ENCODE data around the gene ACIN1. TPM values are rescaled to one million over a fixed set of nuclear protein-coding genes. Genes with fewer than 3 reads are reported as not detected.

Gene ACIN1
- total RNA-seq, 2 experiments from 2014 or later = 212 to 214 TPM

- POLR2A ChIA-PET = interaction anchor here (1.3 kb wide), 1 partner anchor 25 kb away, joined by 4 read pairs; the partner anchor contains the start of gene PSMB5
- H3K4me1 Mint-ChIP-seq = peaks cover 34% of the 10 kb centered on the region
Measured at GRCh38 chr14:23009483-23009938, 85.4 kb downstream of the ACIN1 start.

GRCh38 chr14:23008831-23009230 lies 86.1 kb downstream of the ACIN1 start:
- H3K27ac Mint-ChIP-seq = peak overlapping the region; percentile 73
- no peaks in the 10 kb centered on the region for H3K36me3 Mint-ChIP-seq
- H3K4me3 Mint-ChIP-seq = peak overlapping the region; percentile 95
- H3K4me1 Mint-ChIP-seq = peaks cover 34% of the 10 kb centered on the region
- H3K9me3 Mint-ChIP-seq = no peaks in the 10 kb centered on the region
- POLR2A ChIA-PET = interaction anchor here (1.1 to 1.3 kb wide), 2 partner anchors 14 to 26 kb away, joined by 3 to 4 read pairs; partner anchors contain the start of gene PSMB5
- no peak for DNase-seq
- H3K27me3 Mint-ChIP-seq = no peaks in the 10 kb centered on the region
- no peak for ATAC-seq (ENCODE audit: low read depth)

More at GRCh38 chr14:23009483-23009938, 85.4 kb downstream of the ACIN1 start:
- Mint-ChIP-seq H3K36me3 (no peaks in the 10 kb centered on the region), H3K4me3 (peak overlapping the region; percentile 95), H3K9me3 (no peaks in the 10 kb centered on the region), H3K27me3 (no peaks in the 10 kb centered on the region), H3K27ac (peak overlapping the region; percentile 89)
- no peak for ATAC-seq (ENCODE audit: low read depth)
- DNase-seq = no peak

Other genes with a start within 250 kb of the ACIN1 start
- gene LRP10, start 223.4 kb downstream of the ACIN1 start, total RNA-seq = 10 to 100 TPM; 59.9 to 63.1 TPM
- gene REM2, start 211.9 kb downstream of the ACIN1 start, total RNA-seq = 1 to 10 TPM; 1.2 TPM
- 10 to 100 TPM; 91.7 to 98.0 TPM for gene RBM23, start 176.0 kb downstream of the ACIN1 start, total RNA-seq
- gene PRMT5, start 165.8 kb downstream of the ACIN1 start, total RNA-seq = 10 to 100 TPM; 35.7 to 40.1 TPM
- gene HAUS4, start 138.0 kb downstream of the ACIN1 start, total RNA-seq = 10 to 100 TPM; 60.5 to 62.6 TPM
- 1 to 10 TPM in 1 of 2 experiments, under 1 TPM in 1; 0.97 to 1.3 TPM for gene AJUBA, start 112.6 kb downstream of the ACIN1 start, total RNA-seq
- 10 to 100 TPM; 11.4 to 11.6 TPM for gene C14orf93, start 85.0 kb downstream of the ACIN1 start, total RNA-seq
- 10 to 100 TPM; 49.0 to 54.5 TPM for gene PSMB5, start 60.2 kb downstream of the ACIN1 start, total RNA-seq
- not detected for gene PSMB11, start 52.9 kb downstream of the ACIN1 start, total RNA-seq
- gene CDH24, start 37.6 kb downstream of the ACIN1 start, total RNA-seq = 1 to 10 TPM; 2.3 to 2.4 TPM
- 10 to 100 TPM; 46.6 to 47.4 TPM for gene C14orf119, start 369 bp upstream of the ACIN1 start, total RNA-seq
- gene CIROP, start 9.9 kb upstream of the ACIN1 start, total RNA-seq = not detected
- 1 to 10 TPM; 1.8 to 2.1 TPM for gene CEBPE, start 24.1 kb upstream of the ACIN1 start, total RNA-seq
- gene SLC7A8, start 88.5 kb upstream of the ACIN1 start, total RNA-seq = 1 to 10 TPM; 1.8 to 3.1 TPM
- not detected for gene RNF212B, start 142.8 kb upstream of the ACIN1 start, total RNA-seq
- 10 to 100 TPM; 11.8 to 12.8 TPM for gene HOMEZ, start 191.0 kb upstream of the ACIN1 start, total RNA-seq
- 10 to 100 TPM; 50.8 to 51.7 TPM for gene PPP1R3E, start 207.7 kb upstream of the ACIN1 start, total RNA-seq
- 1 to 10 TPM; 3.7 to 5.7 TPM for gene BCL2L2, start 211.7 kb upstream of the ACIN1 start, total RNA-seq
- 100 to 1,000 TPM; 207 to 208 TPM for gene PABPN1, start 226.3 kb upstream of the ACIN1 start, total RNA-seq

Data from activated naive CD8-positive, alpha-beta T cell treated with anti-CD3 and anti-CD28 coated beads, Interleukin-2, amount 10 ng/mL, durations not matched to agents 7 days and 5 days (primary cell).